ENCODE measurements around the gene CFAP57. TPM values are rescaled to one million over a fixed set of nuclear protein-coding genes. Genes with fewer than 3 reads are reported as not detected.
"Not testable (repeated sequence)": the region's sequence is repeated elsewhere in the genome, so short reads cannot be mapped to it uniquely, and the experiment has no call there.

The CFAP57 gene
- total RNA-seq, 4 donors from 2014 or later: 0.12 to 0.46 TPM; not detected in 2

- DNase-seq (ENCODE audit: low spot score) (no peak), ATAC-seq (ENCODE audit: low FRiP score) (peak; percentile 79)
- no peak for TF ChIP-seq CTCF (IDR thresholded peaks at IDR 0.05)
Measured at GRCh38 chr1:43206600-43207228, 34.6 kb downstream of the CFAP57 start.

GRCh38 chr1:43207229-43207853 lies 35.2 kb downstream of the CFAP57 start:
- no peak for TF ChIP-seq CTCF (IDR thresholded peaks at IDR 0.05)

GRCh38 chr1:43208277-43208676 lies 36.1 kb downstream of the CFAP57 start:
- not testable (repeated sequence) for ATAC-seq (ENCODE audit: low FRiP score)

More at GRCh38 chr1:43207229-43207853, 35.2 kb downstream of the CFAP57 start:
- ATAC-seq (ENCODE audit: low FRiP score): peak; percentile 19
- no peak for DNase-seq (ENCODE audit: low spot score)

GRCh38 chr1:43214501-43215444 lies 42.6 kb downstream of the CFAP57 start:
- DNase-seq (ENCODE audit: low spot score): no peak
- TF ChIP-seq CTCF (IDR thresholded peaks at IDR 0.05): no peak
- no peak for ATAC-seq (ENCODE audit: low FRiP score)

More at GRCh38 chr1:43208277-43208676, 36.1 kb downstream of the CFAP57 start:
- not testable (repeated sequence) for DNase-seq (ENCODE audit: low spot score)

- no peak for TF ChIP-seq CTCF (IDR thresholded peaks at IDR 0.05)
- no peak for DNase-seq (ENCODE audit: low spot score)
- ATAC-seq (ENCODE audit: low FRiP score): no peak
Measured at GRCh38 chr1:43217747-43218146, 45.6 kb downstream of the CFAP57 start.

GRCh38 chr1:43220905-43221778 lies 49.0 kb downstream of the CFAP57 start:
- DNase-seq (ENCODE audit: low spot score) (no peak), ATAC-seq (ENCODE audit: low FRiP score) (no peak)
- no peak for TF ChIP-seq CTCF (IDR thresholded peaks at IDR 0.05)

All from omental fat pad (tissue), 4 donors.